ENCODE measurements around the gene EIF5. TPM values are rescaled to one million over a fixed set of nuclear protein-coding genes. Genes with fewer than 3 reads are reported as not detected.

Gene EIF5
- total RNA-seq, 2 experiments from 2014 or later: 237 to 292 TPM

GRCh38 chr14:103310576-103311095 is 23.4 kb upstream of the EIF5 start:
- DNase-seq (ENCODE audit: low spot score): no peak
- no peaks in the 10 kb centered on the region for H4K20me1 ChIP-seq (ENCODE audit: insufficient read depth, low read length)
- H3K27ac ChIP-seq (ENCODE audit: low read depth, low read length, poor library complexity, severe bottlenecking): no peak overlapping the region
- ChIA-PET CTCF (ENCODE audit: unreplicated experiment) (no interaction called here), POLR2A (no interaction called here)
- H3K36me3 ChIP-seq (ENCODE audit: insufficient read depth, low read length): no peaks in the 10 kb centered on the region
- H3K79me2 ChIP-seq (ENCODE audit: insufficient read depth, low read depth, low read length): no peaks in the 10 kb centered on the region
- H3K9me2 ChIP-seq (ENCODE audit: insufficient read depth, low read length): no peaks in the 10 kb centered on the region
- H3K4me1 ChIP-seq (ENCODE audit: insufficient read depth, low read length, poor library complexity, severe bottlenecking): no peaks in the 10 kb centered on the region
- no peak overlapping the region for H3K4me3 ChIP-seq (ENCODE audit: low read depth, low read length, poor library complexity, severe bottlenecking)
- H2AFZ ChIP-seq (ENCODE audit: low read length): no peak overlapping the region
- intact Hi-C loops (cut with micrococcal nuclease; ENCODE audit: unreplicated experiment): no loop called here
- H3K9me3 ChIP-seq (ENCODE audit: low read length): no peaks in the 10 kb centered on the region
- no peak for TF ChIP-seq CTCF (conservative IDR thresholded peaks at IDR 0.05; ENCODE audit: low read length)
- TF ChIP-seq EZH2phosphoT487 (IDR thresholded peaks at IDR 0.05; ENCODE audit: borderline replicate concordance, low read depth, low read length): no peak
- no peak overlapping the region for H3K4me2 ChIP-seq (ENCODE audit: low read length)
- BruUV-seq (replicated peaks): no TSS peak

GRCh38 chr14:103311171-103311997 is 22.7 kb upstream of the EIF5 start:
- CTCF ChIA-PET (ENCODE audit: unreplicated experiment): no interaction called here
- Histone ChIP-seq H3K9me3 (ENCODE audit: low read length) (no peaks in the 10 kb centered on the region), H2AFZ (ENCODE audit: low read length) (no peak overlapping the region), H3K4me1 (ENCODE audit: insufficient read depth, low read length, poor library complexity, severe bottlenecking) (no peaks in the 10 kb centered on the region), H3K36me3 (ENCODE audit: insufficient read depth, low read length) (no peaks in the 10 kb centered on the region), H3K9me2 (ENCODE audit: insufficient read depth, low read length) (no peaks in the 10 kb centered on the region), H3K79me2 (ENCODE audit: insufficient read depth, low read depth, low read length) (no peaks in the 10 kb centered on the region), H4K20me1 (ENCODE audit: insufficient read depth, low read length) (no peaks in the 10 kb centered on the region), H3K27ac (ENCODE audit: low read depth, low read length, poor library complexity, severe bottlenecking) (no peak overlapping the region), H3K4me3 (ENCODE audit: low read depth, low read length, poor library complexity, severe bottlenecking) (no peak overlapping the region), H3K4me2 (ENCODE audit: low read length) (no peak overlapping the region)
- TF ChIP-seq CTCF (conservative IDR thresholded peaks at IDR 0.05; ENCODE audit: low read length): no peak
- no peak for TF ChIP-seq EZH2phosphoT487 (IDR thresholded peaks at IDR 0.05; ENCODE audit: borderline replicate concordance, low read depth, low read length)
- DNase-seq (ENCODE audit: low spot score): no peak
- intact Hi-C loops (cut with micrococcal nuclease; ENCODE audit: unreplicated experiment): no loop called here
- no TSS peak for BruUV-seq (replicated peaks)
- POLR2A ChIA-PET: no interaction called here

GRCh38 chr14:103312006-103312635 is 21.9 kb upstream of the EIF5 start:
- no TSS peak for BruUV-seq (replicated peaks)
- Histone ChIP-seq H3K36me3 (ENCODE audit: insufficient read depth, low read length) (no peaks in the 10 kb centered on the region), H2AFZ (ENCODE audit: low read length) (no peak overlapping the region), H3K9me3 (ENCODE audit: low read length) (no peaks in the 10 kb centered on the region), H3K79me2 (ENCODE audit: insufficient read depth, low read depth, low read length) (no peaks in the 10 kb centered on the region), H3K27ac (ENCODE audit: low read depth, low read length, poor library complexity, severe bottlenecking) (no peak overlapping the region), H3K4me2 (ENCODE audit: low read length) (no peak overlapping the region), H3K4me1 (ENCODE audit: insufficient read depth, low read length, poor library complexity, severe bottlenecking) (peaks cover under 1% of the 10 kb centered on the region), H4K20me1 (ENCODE audit: insufficient read depth, low read length) (no peaks in the 10 kb centered on the region), H3K4me3 (ENCODE audit: low read depth, low read length, poor library complexity, severe bottlenecking) (no peak overlapping the region), H3K9me2 (ENCODE audit: insufficient read depth, low read length) (no peaks in the 10 kb centered on the region)
- POLR2A ChIA-PET: no interaction called here
- DNase-seq (ENCODE audit: low spot score): no peak
- CTCF ChIA-PET (ENCODE audit: unreplicated experiment): no interaction called here
- TF ChIP-seq CTCF (conservative IDR thresholded peaks at IDR 0.05; ENCODE audit: low read length): no peak
- TF ChIP-seq EZH2phosphoT487 (IDR thresholded peaks at IDR 0.05; ENCODE audit: borderline replicate concordance, low read depth, low read length): no peak
- intact Hi-C loops (cut with micrococcal nuclease; ENCODE audit: unreplicated experiment): no loop called here

Measured in OCI-LY7 (cell line).